ENCODE measurements around the gene RASAL1. TPM values are rescaled to one million over a fixed set of nuclear protein-coding genes. Genes with fewer than 3 reads are reported as not detected.

Gene RASAL1
- total and polyA plus RNA-seq, 2 donors (not counting 1 experiment from before 2014, with no cell fraction given) = 0.10 to 11.0 TPM

DNA sequence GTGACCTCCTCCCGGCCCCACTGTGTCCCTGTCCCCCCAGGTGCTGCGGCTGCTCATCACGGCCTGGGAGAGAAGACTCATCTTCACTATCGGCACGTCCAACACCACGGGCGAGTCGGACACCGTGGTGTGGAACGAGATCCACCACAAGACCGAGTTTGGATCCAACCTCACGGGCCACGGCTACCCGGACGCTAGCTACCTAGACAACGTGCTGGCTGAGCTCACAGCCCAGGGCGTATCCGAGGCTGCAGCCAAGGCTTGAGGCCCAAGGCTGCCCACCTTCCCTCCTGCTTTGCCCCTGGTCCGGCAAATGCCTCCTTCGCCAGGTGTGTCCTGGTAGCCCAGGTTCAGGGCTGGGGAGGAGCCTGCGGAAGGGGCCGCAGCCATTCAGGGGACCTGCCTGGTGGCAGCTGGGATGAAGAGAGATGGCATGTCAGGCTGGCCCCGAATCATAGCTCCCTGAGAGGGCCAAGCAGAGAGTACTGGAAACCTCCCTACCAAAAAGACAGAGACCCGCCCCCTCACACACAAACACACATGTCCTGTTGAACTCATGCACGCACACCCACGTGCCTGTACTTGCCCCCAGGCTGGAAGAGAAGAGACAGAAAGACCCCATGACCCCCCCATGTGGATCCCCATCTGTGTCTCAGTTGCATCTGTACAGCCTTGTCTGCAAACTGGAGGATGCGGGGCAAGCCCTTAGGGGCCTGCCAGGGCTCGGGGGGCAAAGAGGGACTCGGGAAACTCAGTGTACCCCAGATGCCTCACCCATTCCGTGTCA lies 38.7 kb downstream of the RASAL1 start:
- Mint-ChIP-seq H3K9me3 (ENCODE audit: insufficient read depth) (no peaks in the 10 kb centered on the region), H3K27ac (no peak overlapping the region), H3K27me3 (no peaks in the 10 kb centered on the region), H3K4me1 (peaks cover 28% of the 10 kb centered on the region), H3K4me3 (no peak overlapping the region)
- Histone ChIP-seq H3K27me3 (replicated peaks in 1 of 4; ENCODE audit: control extremely low read depth in 1 of 4, control insufficient read depth in 3 of 4, insufficient read depth in 4 of 4, low read length in 3 of 4) (no peaks in the 10 kb centered on the region), H3K9ac (ENCODE audit: low read length) (no peak overlapping the region), H3K4me1 (ENCODE audit: control insufficient read depth in 2 of 2, insufficient read depth in 2 of 2, low read length in 2 of 2) (peaks cover 22 to 36% of the 10 kb centered on the region in 2 donors), H3K36me3 (replicated peaks in 1 of 2; ENCODE audit: control extremely low read depth in 1 of 2, control insufficient read depth in 1 of 2, extremely low read depth in 1 of 2, insufficient read depth in 2 of 2, low read length in 1 of 2) (peaks cover 0 to 18% of the 10 kb centered on the region in 2 experiments), H3K79me2 (ENCODE audit: control insufficient read depth, insufficient read depth, low read length) (no peaks in the 10 kb centered on the region), H4K20me1 (ENCODE audit: control insufficient read depth, insufficient read depth, low read length, poor library complexity, severe bottlenecking) (no peaks in the 10 kb centered on the region), H2AFZ (ENCODE audit: insufficient read depth, low read depth, low read length, poor library complexity, severe bottlenecking) (no peak overlapping the region), H3K4me3 (ENCODE audit: control extremely low read depth in 1 of 5, extremely low read depth in 1 of 5, insufficient read depth in 1 of 5, low read depth in 2 of 5, low read length in 4 of 5) (no peak overlapping the region), H3K27ac (ENCODE audit: low read length in 2 of 2) (no peak overlapping the region), H3K4me2 (replicated peaks; ENCODE audit: low read depth, low read length, poor library complexity, severe bottlenecking) (no peak overlapping the region), H3K9me3 (ENCODE audit: control extremely low read depth in 1 of 3, control insufficient read depth in 2 of 3, insufficient read depth in 1 of 3, low read length in 2 of 3) (no peaks in the 10 kb centered on the region)
- WGBS (ENCODE audit: insufficient coverage) = 86% methylated on average over 26 of the region's 30 CpGs
- DNase-seq (no peak), ATAC-seq (ENCODE audit: low read depth) (no peak)
- TF ChIP-seq, protein P1, sequence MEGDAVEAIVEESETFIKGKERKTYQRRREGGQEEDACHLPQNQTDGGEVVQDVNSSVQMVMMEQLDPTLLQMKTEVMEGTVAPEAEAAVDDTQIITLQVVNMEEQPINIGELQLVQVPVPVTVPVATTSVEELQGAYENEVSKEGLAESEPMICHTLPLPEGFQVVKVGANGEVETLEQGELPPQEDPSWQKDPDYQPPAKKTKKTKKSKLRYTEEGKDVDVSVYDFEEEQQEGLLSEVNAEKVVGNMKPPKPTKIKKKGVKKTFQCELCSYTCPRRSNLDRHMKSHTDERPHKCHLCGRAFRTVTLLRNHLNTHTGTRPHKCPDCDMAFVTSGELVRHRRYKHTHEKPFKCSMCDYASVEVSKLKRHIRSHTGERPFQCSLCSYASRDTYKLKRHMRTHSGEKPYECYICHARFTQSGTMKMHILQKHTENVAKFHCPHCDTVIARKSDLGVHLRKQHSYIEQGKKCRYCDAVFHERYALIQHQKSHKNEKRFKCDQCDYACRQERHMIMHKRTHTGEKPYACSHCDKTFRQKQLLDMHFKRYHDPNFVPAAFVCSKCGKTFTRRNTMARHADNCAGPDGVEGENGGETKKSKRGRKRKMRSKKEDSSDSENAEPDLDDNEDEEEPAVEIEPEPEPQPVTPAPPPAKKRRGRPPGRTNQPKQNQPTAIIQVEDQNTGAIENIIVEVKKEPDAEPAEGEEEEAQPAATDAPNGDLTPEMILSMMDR (IDR thresholded peaks at IDR 0.05) = no peak
- TF ChIP-seq EZH2 (IDR thresholded peaks at IDR 0.05; ENCODE audit: borderline replicate concordance, insufficient read depth, low read depth, low read length, poor library complexity, severe bottlenecking) = no peak
- POLR2A ChIA-PET = interaction anchor here (0.5 kb wide), 1 partner anchor 56 kb away, joined by 3 read pairs; no protein-coding TSS in a partner anchor
- intact Hi-C loops (cut with micrococcal nuclease) = loop anchor here (5.0 kb wide), 2 partner anchors 55 to 195 kb away; no protein-coding TSS in a partner anchor
- CTCF ChIA-PET = interaction anchor here (0.6 to 14.5 kb wide), 18 partner anchors 10 to 197 kb away, joined by 3 to 359 read pairs (median 6); partner anchors contain the start of gene DTX1

DNA sequence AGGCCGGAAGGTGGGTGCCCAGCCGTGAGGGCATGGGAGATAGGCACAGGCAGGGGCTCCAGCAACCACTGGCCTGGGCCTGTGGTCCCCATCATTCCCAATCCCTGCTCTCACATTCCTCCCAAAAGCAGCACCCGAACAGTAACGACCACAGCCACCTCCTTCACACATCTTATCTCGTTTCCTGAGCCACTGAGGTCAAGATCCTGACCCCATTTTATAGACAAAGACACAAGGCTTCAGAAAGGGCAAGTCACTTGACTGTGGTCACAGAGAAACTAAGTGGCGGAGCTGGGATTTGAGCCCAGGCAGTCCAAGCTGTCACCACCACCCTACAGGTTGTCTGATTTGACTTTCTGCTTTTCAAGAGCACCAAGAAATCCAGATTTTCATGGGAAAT lies 40.2 kb downstream of the RASAL1 start:
- no peaks in the 10 kb centered on the region for H4K20me1 ChIP-seq (ENCODE audit: control insufficient read depth, insufficient read depth, low read length, poor library complexity, severe bottlenecking)
- no peaks in the 10 kb centered on the region for H3K27me3 ChIP-seq (replicated peaks in 1 of 4; ENCODE audit: control extremely low read depth in 1 of 4, control insufficient read depth in 3 of 4, insufficient read depth in 4 of 4, low read length in 3 of 4)
- H3K27ac ChIP-seq (ENCODE audit: low read length in 2 of 2) = no peak overlapping the region
- H3K9ac ChIP-seq (ENCODE audit: low read length) = no peak overlapping the region
- ChIA-PET POLR2A (interaction anchor here (0.9 kb wide), 1 partner anchor 45 kb away, joined by 3 read pairs; no protein-coding TSS in a partner anchor), CTCF (interaction anchor here (1.1 to 14.5 kb wide), 8 partner anchors 22 to 195 kb away, joined by 3 to 359 read pairs (median 6); partner anchors contain the start of gene DTX1)
- no peak for DNase-seq
- no peak overlapping the region for H3K4me2 ChIP-seq (replicated peaks; ENCODE audit: low read depth, low read length, poor library complexity, severe bottlenecking)
- Mint-ChIP-seq H3K4me1 (peaks cover 41% of the 10 kb centered on the region), H3K27me3 (no peaks in the 10 kb centered on the region), H3K9me3 (ENCODE audit: insufficient read depth) (no peaks in the 10 kb centered on the region), H3K4me3 (no peak overlapping the region), H3K27ac (peak overlapping the region; percentile 72)
- intact Hi-C loops (cut with micrococcal nuclease) = loop anchor here (5.0 kb wide), 2 partner anchors 57 to 193 kb away; no protein-coding TSS in a partner anchor
- peaks cover 33 to 43% of the 10 kb centered on the region in 2 donors for H3K4me1 ChIP-seq (ENCODE audit: control insufficient read depth in 2 of 2, insufficient read depth in 2 of 2, low read length in 2 of 2)
- WGBS (ENCODE audit: insufficient coverage) = 56% methylated on average over 5 of the region's 6 CpGs
- H3K4me3 ChIP-seq (ENCODE audit: control extremely low read depth in 1 of 5, extremely low read depth in 1 of 5, insufficient read depth in 1 of 5, low read depth in 2 of 5, low read length in 4 of 5) = no peak overlapping the region
- H3K9me3 ChIP-seq (ENCODE audit: control extremely low read depth in 1 of 3, control insufficient read depth in 2 of 3, insufficient read depth in 1 of 3, low read length in 2 of 3) = no peaks in the 10 kb centered on the region
- H3K79me2 ChIP-seq (ENCODE audit: control insufficient read depth, insufficient read depth, low read length) = no peaks in the 10 kb centered on the region
- TF ChIP-seq, protein P1 (IDR thresholded peaks at IDR 0.05) = no peak
- TF ChIP-seq EZH2 (IDR thresholded peaks at IDR 0.05; ENCODE audit: borderline replicate concordance, insufficient read depth, low read depth, low read length, poor library complexity, severe bottlenecking) = no peak
- no peak overlapping the region for H2AFZ ChIP-seq (ENCODE audit: insufficient read depth, low read depth, low read length, poor library complexity, severe bottlenecking)
- no peak for ATAC-seq (ENCODE audit: low read depth)
- peaks cover 0 to 18% of the 10 kb centered on the region in 2 experiments for H3K36me3 ChIP-seq (replicated peaks in 1 of 2; ENCODE audit: control extremely low read depth in 1 of 2, control insufficient read depth in 1 of 2, extremely low read depth in 1 of 2, insufficient read depth in 2 of 2, low read length in 1 of 2)
